ENCODE results near the gene TCHHL1.

GRCh38 chr1:152107031-152107983, 18.4 kb upstream of the TCHHL1 start:
- TF ChIP-seq ZNF274 (IDR thresholded peaks at IDR 0.05; ENCODE audit: low read depth, low read length) (no peak), YY1 (IDR thresholded peaks at IDR 0.05; ENCODE audit: insufficient read depth, insufficient read length) (no peak), SUZ12 (IDR thresholded peaks at IDR 0.05; ENCODE audit: extremely low read depth, insufficient read depth, insufficient read length) (no peak)

Measured in NT2/D1 (cell line).